Erythroblast (primary cell): ENCODE results near the gene C3.

Source experiments
- GATA1 ChIP-seq: IDR thresholded peaks from 2 replicates; pipeline ENCODE4 v1.6.1; 2011; ENCODE audit warnings: low read depth, mild to moderate bottlenecking, control low read depth, low read length, moderate library complexity
- POLR2A ChIP-seq: IDR thresholded peaks from 2 replicates; pipeline ENCODE4 v1.6.1; 2011; ENCODE audit warnings: mild to moderate bottlenecking, low read length

DNA sequence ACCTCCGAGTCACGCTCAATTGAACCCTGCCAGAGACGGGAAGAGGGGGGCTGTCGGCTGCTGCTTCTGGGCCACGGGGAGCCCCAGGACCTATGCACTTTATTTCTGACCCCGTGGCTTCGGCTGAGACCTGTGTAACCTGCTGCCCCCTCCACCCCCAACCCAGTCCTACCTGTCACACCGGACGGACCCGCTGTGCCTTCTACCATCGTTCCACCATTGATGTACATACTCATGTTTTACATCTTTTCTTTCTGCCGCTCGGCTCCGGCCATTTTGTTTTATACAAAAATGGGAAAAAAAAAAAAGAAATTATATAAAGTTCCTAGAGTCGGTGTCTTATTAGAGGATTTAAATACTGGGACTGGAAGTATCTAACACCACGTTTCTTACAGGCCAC, 30.7 kb upstream of the C3 start:
- TF ChIP-seq POLR2A (no peak), GATA1 (no peak)
